DOHH2 (cell line): ENCODE results near the gene CLINT1.

Experiments used
- EZH2phosphoT487 ChIP-seq: fragments of 200-600 bp; sonication (generic); IDR thresholded peaks from 2 replicates; pipeline ENCODE4 v1.6.1; 2017; ENCODE audit warnings: borderline replicate concordance, mild to moderate bottlenecking, antibody characterized with exemption, low read length, moderate library complexity, mixed read lengths
- TF ChIP-seq, protein P1 (sequence below): fragments of 200-600 bp; sonication (generic); IDR thresholded peaks from one replicate; pipeline ENCODE4 v1.5.1; 2014; ENCODE audit warnings: antibody characterized with exemption, mild to moderate bottlenecking, low read depth, low read length; ENCODE audit not compliant: poor library complexity, severe bottlenecking

DNA sequence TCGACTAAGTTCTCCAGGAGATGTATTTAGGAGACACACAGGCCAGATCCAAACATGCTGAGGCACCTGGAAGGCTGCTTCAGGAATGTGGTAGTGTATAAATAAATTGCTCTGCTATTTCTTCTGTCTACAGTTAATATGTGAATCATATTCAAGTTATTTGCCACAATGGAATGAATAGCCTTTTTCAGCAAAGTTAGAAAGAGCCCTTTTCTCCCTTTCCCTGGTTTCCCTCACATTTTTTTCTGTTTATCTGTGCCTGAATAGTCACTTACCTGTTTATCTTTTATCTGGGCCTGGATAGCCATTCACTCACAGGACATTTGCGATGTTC lies 44.1 kb upstream of the CLINT1 start:
- TF ChIP-seq, protein P1, sequence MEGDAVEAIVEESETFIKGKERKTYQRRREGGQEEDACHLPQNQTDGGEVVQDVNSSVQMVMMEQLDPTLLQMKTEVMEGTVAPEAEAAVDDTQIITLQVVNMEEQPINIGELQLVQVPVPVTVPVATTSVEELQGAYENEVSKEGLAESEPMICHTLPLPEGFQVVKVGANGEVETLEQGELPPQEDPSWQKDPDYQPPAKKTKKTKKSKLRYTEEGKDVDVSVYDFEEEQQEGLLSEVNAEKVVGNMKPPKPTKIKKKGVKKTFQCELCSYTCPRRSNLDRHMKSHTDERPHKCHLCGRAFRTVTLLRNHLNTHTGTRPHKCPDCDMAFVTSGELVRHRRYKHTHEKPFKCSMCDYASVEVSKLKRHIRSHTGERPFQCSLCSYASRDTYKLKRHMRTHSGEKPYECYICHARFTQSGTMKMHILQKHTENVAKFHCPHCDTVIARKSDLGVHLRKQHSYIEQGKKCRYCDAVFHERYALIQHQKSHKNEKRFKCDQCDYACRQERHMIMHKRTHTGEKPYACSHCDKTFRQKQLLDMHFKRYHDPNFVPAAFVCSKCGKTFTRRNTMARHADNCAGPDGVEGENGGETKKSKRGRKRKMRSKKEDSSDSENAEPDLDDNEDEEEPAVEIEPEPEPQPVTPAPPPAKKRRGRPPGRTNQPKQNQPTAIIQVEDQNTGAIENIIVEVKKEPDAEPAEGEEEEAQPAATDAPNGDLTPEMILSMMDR: no peak
- TF ChIP-seq EZH2phosphoT487: no peak
